GM21717 (cell line): ENCODE data around the gene CEP131.
"Not testable (repeated sequence)": the region's sequence is repeated elsewhere in the genome, so short reads cannot be mapped to it uniquely, and the experiment has no call there.

Source experiments
- ATAC-seq: cut with Tn5 transposase; IDR thresholded peaks from one replicate; pipeline ENCODE4 v1.9.1; 2021; ENCODE audit warnings: mild to moderate bottlenecking, moderate library complexity; ENCODE audit not compliant: unreplicated experiment

Gene CEP131

DNA sequence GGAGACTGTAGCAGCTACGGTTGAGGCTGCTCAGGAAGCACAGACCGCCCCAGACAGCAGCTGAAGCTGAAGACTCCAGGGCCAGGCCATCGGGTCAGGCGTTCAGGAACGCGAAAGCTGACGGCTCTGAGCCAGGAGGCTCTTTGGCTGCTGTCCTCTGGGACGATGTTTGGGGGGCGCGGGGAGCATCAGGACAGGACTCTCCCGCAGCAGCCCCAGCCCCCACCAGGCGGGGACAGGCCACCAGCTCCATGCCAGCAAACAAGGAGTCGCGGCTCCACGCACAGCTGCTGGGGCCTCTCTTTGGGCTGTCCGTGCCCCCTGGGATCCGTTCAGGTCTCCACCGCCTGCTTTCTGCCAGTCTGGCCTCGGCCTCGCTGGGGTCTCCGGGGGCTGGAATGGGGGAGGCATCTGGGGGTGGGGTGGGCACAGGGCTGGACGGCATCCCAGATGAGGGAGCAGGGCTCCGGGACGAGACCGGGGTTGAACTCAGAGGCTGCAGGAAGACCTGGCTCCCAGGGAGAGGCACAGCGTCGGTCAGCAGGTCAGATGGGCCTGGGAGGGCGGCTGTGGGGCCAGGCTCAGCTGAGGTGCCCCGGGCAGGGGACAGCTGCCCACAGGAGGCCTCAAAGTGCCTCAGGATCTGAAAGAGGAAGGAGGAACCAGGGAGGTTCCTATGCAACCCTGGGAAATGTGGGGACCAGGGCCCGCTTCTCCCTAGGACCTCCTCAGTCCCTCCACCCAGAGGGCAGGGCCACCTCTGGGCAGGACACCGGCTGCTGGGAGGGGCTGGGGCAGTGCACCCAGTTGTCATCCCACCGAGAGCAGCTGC, 6.3 kb upstream of the CEP131 start:
- ATAC-seq: no peak

DNA sequence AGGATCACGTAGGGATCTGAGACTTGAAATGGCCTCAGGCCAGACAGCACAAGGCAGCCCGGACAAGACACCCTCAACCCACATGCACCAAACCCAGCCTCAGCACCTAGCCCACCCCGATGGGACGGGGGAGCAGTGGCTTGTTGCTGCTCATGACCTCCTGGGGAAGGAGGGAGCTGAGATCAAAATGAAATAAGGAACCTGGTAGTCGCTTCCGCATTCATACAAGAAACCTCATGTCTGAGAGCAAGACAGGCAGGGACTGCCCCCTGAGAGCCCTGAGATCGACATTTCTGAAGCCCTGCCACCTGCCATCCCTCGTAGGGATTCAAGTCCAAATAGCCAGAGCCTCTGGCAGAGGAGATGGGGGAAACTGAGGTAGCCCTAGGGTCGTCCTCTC, 5.7 kb upstream of the CEP131 start:
- ATAC-seq: no peak

DNA sequence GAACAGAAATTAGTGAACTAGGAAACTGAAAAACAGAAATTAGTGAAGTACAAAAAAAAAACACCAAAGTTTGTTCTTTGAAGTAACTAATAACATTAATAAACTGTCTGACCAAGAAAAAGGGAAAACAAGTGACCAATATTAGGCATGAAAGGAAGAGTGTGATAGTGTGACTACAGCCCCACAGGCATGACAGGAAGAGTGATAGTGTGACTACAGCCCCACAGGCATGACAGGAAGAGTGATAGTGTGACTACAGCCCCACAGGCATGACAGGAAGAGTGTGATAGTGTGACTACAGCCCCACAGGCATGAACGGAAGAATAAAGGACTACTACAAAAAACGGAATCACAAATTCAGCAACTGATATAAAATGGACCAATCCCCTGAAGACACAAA, 4.9 kb upstream of the CEP131 start:
- ATAC-seq: not testable (repeated sequence)

DNA sequence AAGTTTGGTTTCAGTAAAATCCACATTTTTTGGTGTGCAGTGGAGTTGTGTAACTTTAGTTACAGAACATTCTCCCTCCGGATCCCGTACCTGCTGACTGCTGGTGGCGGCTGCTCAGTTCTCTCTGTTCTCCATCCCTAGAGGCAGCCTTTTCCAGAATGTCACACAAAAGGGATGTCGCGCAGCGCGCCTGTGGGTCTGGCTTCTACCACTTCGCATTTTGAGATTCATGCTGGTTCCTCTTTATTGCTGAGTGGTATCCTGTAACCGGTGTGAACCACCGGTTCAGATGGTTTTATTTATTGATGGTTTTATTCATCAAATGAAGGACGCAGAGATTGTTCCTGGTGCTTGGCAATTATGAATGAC, 981 bp upstream of the CEP131 start:
- ATAC-seq: no peak

DNA sequence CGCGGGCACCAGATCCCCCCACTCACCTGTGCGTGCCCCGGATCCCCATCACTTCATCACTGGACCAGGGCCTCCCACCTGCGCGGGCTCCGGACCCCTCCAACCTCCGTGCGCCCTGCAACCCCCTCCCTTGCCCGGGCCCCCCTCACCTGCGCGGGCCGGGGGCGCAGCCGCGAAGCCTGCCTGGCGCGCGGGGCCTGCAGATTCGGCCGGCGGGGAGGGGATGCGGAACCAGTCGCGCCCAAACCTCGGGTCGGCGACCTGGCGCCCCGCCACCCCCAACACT, 202 bp downstream of the CEP131 start:
- no peak for ATAC-seq

DNA sequence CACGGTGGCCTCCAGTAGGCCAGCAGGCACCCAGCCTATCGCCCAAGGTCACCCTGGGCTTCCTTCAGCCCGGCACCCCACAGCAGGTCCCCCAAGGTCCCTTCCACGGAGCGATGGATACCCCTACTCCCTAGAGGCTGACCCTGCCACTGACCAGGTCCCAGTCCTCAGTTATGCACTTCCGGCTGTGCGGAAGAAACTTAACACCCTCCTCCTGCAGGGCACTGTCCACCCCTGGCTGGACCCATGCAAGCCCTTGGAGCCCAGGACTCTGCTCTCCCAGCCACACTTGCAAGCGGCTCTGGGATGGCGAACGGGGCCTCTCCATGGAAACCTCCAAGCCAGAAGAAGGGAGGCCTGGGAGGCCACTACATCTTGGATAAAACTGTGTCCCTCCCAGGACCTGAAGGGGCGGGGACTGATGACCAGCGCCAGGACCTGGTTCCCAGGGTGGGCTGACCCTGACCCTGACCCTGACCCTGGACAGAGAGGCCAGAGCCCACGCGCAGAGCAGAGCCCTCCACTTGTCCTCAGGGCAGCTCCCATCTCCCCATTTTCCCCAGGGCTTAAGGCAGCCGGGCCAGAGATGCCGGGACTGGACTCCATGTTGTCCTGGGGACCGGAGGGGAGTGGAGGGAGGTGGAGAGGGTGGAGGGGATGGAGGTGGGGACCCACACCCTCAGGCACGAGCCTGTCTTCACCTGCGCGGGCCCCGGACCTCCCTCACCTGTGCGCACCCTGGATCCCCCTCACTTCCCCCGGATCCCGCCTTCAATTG, 734 bp downstream of the CEP131 start:
- ATAC-seq: no peak

DNA sequence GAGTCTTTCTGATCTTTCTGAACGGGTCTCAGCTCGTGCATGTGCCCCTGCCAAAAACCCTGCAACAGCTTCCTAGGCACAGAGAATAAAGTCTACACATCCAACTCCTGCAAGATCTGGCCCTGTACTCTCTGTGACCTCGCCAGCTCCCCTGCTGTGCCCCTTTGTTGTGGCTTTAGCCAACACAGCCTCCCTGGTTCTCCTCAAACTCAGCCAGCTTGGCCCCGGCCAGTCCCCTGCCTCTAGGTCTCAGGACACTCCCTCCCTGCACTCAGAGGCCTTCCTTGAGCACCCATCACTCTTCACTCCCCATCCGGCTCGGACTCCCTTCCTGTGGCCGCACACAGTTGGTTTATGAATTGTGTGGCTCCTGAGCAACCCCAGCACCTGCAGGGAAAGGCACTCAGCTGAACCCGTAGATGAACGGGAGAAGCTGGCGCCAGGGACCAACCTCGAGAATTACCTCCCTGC, 1.4 kb downstream of the CEP131 start:
- ATAC-seq: no peak

DNA sequence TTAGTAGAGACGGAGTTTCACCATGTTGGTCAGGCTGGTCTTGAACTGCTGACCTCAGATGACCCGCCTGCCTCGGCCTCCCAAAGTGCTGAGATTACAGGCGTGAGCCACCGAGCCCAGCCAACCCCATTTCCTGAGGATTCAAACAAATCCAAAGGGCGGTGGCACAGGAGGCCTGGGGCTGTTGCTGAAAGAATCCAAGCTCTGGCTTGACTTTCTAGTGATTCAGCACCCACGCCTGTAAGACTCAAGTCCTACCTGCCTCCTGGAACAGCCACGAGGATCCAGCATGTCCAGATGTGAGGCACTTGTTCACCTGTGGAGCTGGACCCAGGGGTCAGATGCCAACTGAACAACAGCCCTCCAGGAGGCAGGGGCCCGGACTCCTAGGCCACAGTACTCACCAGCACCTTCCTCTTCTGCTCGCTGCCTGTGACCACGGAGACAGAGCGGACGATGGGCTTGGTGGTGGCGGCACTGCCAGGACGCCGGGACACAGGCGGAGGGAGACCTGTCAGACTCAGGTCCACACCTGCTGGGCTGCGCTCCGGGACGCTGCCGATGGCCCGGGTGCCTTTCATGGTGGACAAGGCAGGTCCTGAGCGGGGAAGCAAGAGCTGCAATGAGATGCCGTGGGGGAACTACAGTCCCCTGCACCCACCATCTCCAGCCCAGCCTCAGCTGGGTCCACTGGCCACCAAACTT, 3.1 kb downstream of the CEP131 start:
- ATAC-seq: no peak

DNA sequence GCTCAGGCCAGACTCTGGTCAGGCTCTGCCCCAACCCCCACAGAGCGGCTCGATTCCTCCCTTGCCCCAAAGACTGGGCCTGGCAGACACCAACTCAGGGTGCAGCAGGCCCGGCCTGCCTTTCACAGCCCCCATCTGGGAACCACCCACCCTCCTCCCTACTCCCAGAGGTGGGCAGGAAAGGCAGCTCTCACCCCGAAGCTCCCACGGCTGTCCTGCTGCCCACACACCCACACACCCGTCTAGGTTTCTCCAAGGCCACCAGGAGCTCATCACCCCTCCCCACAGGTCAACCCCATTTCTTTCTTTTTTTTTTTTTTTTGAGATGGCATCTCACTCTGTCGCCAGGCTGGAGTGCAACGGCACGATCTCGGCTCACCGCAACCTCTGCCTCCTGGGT, 3.8 kb downstream of the CEP131 start:
- no peak for ATAC-seq

DNA sequence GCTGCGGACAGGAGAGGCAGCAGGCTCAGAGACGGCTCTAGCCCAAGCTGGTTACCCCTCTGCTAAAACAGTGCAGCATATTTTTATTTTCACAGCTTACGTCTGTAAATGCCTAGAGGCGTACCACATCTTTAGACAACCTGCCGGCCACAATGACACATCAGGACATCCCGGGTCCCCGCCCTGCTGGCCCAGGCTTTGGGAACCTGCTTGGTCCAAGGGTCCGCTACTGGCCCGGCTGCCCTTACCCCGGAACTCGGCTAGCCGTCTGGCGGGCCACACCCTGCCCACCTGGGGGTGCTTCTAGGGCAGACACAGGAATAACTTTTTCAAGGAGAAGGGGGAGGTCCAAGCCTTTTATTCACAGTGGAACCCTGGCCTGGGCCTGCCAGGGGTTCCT, 4.3 kb downstream of the CEP131 start:
- ATAC-seq: no peak

DNA sequence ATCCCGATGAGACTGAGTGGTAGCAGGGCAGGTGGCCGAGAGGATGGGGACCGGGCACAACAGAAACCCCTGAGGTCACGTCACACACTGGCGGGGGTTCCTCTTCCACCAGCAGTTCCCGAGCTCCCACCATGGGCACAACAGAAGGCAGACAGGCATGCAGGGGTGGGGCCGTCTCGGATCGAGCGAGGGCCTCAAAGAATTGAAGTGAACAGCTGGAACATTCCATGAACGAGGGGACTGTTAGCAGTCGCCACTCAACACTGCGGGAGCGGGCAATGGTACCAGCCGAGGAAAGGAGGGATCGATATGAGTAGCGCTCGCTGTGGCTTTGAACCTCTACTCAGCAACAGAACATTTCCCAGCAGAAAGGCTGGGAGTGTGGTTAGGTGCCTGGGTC, 5.3 kb downstream of the CEP131 start:
- no peak for ATAC-seq

DNA sequence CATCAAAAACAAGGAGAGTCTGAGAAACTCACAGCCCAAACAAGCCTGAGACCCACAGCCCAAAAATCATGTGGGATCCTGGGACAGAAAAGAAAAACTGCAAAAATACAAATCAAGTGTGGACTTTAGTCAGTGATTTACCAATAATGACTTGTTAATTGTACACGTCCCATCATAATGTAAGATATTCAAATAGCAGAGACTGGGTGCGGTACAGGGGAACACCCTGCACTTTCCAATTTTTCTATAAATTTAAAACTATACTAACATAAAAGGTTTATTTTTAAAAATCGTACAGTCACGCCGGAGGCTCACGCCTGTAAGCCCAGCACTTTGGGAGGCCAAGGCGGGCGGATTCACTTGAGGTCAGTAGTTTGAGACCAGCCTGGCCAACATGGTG, 8.8 kb downstream of the CEP131 start:
- ATAC-seq: no peak

DNA sequence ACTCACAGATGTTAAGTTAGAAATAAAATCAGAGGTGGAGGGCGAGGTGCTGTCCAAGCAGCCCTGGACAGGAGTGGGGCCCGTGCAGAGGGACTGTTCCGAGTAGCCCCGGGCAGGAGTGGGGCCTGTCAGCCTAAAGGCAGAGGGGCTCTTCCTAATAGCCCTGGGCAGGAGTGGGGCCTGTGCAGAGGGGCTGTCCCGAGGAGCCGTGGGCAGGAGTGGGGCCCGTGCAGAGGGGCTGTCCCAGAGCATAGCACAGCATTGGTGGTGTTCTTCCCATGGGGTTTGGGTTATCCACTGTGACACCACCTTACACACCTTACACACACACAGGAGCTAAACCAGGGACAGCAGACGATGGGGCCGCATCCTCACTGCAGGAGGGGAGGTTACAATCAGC, 10.4 kb downstream of the CEP131 start:
- ATAC-seq: no peak

DNA sequence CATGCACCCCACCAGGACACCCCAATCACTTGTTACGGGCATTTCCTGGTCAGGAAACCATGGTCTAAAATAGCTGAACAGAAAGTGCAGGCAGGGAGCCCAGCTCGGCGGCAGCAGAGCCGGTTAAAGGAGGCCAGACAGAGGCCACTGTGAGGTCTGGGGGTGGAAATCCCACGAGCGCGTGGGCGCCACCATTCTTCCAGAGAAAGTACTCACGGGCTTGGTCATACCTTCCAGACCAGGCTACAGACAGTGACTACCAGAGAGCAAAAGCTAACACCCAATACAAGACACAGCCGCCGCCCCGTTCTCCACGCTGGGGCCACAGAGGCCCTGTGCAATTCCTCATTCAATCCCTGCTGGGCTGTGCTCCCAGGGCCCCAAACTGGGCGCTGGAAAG, 11.9 kb downstream of the CEP131 start:
- no peak for ATAC-seq

DNA sequence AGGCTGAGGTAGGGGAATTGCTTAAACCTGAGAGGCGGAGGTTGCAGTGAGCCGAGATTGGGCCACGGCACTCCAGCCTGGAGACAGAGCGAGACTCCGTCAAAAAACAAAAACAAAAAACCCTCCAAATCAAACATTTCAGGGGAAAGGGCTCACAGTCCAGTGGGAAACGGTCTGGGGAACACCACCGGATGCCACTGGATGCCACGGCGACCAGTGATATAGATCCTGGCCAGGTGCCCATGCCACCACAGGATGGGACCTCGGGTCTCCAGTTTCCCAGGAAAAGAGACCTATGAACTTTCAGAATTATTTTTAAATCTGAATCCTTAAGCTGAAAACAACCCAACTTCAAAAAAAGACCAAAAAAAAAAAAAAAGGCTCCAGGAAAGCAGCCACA, 12.3 kb downstream of the CEP131 start:
- no peak for ATAC-seq

DNA sequence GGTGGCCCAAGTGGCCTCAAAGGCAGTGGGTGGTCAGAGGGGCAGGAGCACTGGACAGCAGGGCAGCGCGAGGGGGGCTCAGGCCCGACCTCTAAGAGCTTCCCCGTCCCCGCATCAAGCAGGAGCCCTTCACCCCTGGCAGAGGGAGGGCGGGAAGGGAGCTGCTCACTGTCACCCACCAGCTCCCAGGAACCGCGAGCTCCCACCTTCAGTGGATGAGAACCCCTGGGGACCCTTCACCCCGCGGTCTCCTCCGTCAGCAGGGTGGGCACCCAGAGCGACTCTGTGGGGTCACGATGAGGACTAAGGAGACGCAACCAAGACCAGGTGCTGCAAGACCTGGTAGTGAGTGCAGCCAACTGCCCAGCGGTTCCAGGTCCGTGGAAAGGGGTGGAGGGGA, 13.6 kb downstream of the CEP131 start:
- no peak for ATAC-seq

DNA sequence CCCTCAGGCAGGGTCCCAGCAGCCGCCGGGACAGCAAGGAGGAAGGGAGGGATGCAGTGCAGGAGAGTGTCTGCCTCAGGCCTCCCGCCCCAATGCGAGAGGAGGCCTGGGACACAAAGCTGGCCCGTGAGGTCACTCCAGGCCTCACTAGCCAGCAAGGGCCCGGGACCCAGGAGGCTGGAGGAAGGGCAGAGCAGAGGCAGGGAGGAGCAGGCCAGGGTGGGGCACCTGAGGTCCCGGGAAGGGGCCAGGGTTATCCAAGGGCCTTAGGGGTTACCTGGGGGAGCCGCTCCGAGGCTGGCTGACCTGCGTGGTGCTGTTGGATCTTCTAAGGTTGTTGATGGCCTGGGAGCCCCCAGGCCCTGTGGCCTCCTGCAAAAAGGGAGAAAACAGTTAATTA, 14.1 kb downstream of the CEP131 start:
- ATAC-seq: no peak

DNA sequence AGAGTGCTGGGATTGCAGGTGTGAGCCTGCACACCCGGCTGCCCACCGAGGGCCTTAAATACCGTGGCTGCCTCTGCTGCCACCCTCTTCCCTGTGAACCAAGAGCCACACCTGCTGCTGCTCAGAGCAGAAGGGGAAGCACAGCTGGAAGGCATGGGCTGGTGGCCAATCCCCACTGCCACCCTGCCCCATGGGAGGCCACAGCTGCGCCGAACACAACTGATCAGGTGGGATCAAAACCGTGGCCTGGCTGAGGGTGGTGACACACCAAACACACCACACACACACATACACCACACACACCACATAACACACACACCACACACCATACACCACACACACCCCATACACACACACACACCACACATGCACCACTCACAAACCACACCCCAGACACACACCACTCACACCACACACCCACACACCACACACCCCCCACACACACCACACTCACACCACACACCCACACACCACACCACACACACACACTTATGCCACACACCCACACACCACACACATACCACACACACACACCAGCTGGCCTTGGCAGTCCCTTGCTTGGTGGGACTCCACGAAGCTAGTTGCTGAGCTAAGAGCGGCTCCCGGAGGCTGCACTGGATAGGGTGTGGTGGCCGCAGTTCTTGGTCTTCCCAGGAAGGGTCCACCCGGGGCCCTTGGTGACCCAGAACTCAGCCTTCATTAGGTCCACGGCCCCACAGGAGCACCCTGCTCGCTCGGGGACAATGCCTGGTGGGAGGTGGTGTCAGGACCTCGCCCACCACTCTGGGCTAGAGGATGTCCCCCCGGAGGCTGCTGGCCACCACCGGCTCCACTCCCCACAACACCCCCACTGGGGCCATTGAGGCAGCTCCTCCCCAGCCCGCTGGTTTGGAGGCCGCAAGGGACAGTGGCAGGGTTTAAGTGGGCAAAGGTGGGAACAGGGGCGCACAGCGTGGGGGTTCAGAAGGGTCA, 14.9 kb downstream of the CEP131 start:
- ATAC-seq: no peak

DNA sequence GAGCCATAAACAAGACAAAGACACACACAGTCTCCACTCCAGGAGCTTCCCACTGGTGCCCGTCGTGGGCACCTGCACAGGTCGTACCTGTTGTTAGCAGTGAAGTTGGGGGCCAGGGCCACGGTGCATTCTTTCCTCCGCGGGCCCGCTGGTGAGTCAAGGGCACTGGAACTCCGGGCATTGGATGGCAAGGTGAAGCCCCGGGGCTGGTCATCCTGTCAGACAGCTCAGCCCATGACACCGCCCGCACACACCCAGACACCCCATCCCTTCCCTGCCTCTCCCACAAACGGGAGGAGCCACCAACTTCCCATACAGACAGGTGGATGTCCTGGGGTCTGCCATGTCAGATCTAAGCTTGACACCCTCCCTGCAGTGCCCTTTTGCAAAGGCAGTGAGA, 16.1 kb downstream of the CEP131 start:
- ATAC-seq: no peak

DNA sequence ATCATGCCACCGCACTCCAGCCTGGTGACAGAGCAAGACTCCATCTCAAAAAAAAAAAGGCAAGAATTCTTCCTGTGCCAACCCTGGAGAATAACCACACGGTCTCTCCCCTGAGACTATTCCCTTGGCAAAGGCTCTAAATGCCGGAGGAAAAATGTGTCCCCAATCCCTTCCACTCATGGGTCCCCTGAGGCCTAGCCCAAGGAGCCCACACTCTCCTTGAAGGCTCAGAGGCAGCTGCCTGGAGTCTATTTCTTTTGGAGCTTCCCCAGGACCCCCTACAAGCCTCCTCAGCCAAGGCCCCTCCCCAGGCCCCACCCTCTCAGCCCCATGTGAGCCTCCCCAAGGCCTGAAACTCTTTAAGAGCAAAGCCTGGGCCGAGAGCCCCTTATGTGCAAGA, 16.6 kb downstream of the CEP131 start:
- ATAC-seq: no peak

DNA sequence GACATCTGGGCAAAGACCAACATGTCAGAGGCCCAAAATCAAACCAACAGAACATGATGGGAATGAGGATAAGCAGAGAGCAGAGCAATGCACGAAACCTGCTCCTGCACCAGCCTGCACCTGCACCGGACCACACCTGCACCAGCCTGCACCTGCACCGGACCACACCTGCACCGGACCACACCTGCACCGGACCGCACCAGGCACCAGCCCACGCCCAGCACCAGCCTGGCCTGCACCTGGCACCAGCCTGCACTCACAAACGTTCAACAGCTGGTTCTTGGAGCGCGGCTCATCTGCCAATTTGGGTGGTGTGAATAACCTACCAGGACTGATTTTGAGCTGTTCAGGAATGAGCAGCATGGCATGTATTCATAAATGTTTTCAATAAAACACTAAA, 18.2 kb downstream of the CEP131 start:
- ATAC-seq: no peak
